ENCODE data around the gene MATCAP1. TPM values are rescaled to one million over a fixed set of nuclear protein-coding genes. Genes with fewer than 3 reads are reported as not detected.

MATCAP1 gene
- total and polyA plus RNA-seq, 8 donors = 36.8 to 66.9 (median 57.0) TPM

GRCh38 chr16:67223992-67224391 is 40.2 kb upstream of the MATCAP1 start:
- Histone ChIP-seq H3K27ac (peak overlapping the region in 1 of 2 donors; percentile 57), H3K4me1 (peaks cover 15 to 25% of the 10 kb centered on the region in 2 donors), H3K4me3 (no peak overlapping the region), H3K27me3 (no peaks in the 10 kb centered on the region), H3K36me3 (peaks cover 0 to 10% of the 10 kb centered on the region in 2 donors), H3K9me3 (no peaks in the 10 kb centered on the region)
- DNase-seq = peak in 1 of 4 donors; percentile 0
- intact Hi-C loops (cut with DNase I) = no loop called here
- no peak for ATAC-seq
- TF ChIP-seq CTCF (IDR thresholded peaks at IDR 0.05) = no peak

- ATAC-seq (peak; percentile 64), DNase-seq (peak in 3 of 4 donors; percentile 30 to 56 (median 52))
- Histone ChIP-seq H3K4me1 (peaks cover 11 to 43% of the 10 kb centered on the region in 2 donors), H3K9me3 (no peaks in the 10 kb centered on the region), H3K36me3 (no peaks in the 10 kb centered on the region), H3K4me3 (no peak overlapping the region), H3K27me3 (no peaks in the 10 kb centered on the region), H3K27ac (peak overlapping the region; percentile 19 to 60)
- TF ChIP-seq CTCF (IDR thresholded peaks at IDR 0.05) = no peak
- intact Hi-C loops (cut with DNase I) = no loop called here
Measured at GRCh38 chr16:67216612-67217490, 33.1 kb upstream of the MATCAP1 start.

- ATAC-seq (no peak), DNase-seq (peak in 1 of 4 donors; percentile 28)
- Histone ChIP-seq H3K36me3 (no peaks in the 10 kb centered on the region), H3K4me1 (peaks cover 11 to 43% of the 10 kb centered on the region in 2 donors), H3K27ac (peak overlapping the region in 1 of 2 donors; percentile 60), H3K9me3 (no peaks in the 10 kb centered on the region), H3K4me3 (no peak overlapping the region), H3K27me3 (no peaks in the 10 kb centered on the region)
- no peak for TF ChIP-seq CTCF (IDR thresholded peaks at IDR 0.05)
- intact Hi-C loops (cut with DNase I) = no loop called here
Measured at GRCh38 chr16:67215706-67216105, 31.9 kb upstream of the MATCAP1 start.

GRCh38 chr16:67213197-67214019 is 29.6 kb upstream of the MATCAP1 start:
- DNase-seq = peak in 1 of 4 donors; percentile 24
- intact Hi-C loops (cut with DNase I) = no loop called here
- no peak for ATAC-seq
- H3K27ac ChIP-seq = peak overlapping the region in 1 of 2 donors; percentile 33
- no peaks in the 10 kb centered on the region for H3K27me3 ChIP-seq
- no peaks in the 10 kb centered on the region for H3K9me3 ChIP-seq
- TF ChIP-seq CTCF (IDR thresholded peaks at IDR 0.05) = no peak
- no peaks in the 10 kb centered on the region for H3K36me3 ChIP-seq
- H3K4me3 ChIP-seq = no peak overlapping the region
- H3K4me1 ChIP-seq = peaks cover 11 to 42% of the 10 kb centered on the region in 2 donors

GRCh38 chr16:67212766-67213165 is 29.0 kb upstream of the MATCAP1 start:
- ATAC-seq = peak; percentile 52
- intact Hi-C loops (cut with DNase I) = no loop called here
- H3K27ac ChIP-seq = peak overlapping the region in 1 of 2 donors; percentile 33

More at GRCh38 chr16:67212766-67213165, 29.0 kb upstream of the MATCAP1 start:
- Histone ChIP-seq H3K4me1 (peaks cover 11 to 36% of the 10 kb centered on the region in 2 donors), H3K9me3 (no peaks in the 10 kb centered on the region), H3K4me3 (no peak overlapping the region), H3K27me3 (no peaks in the 10 kb centered on the region), H3K36me3 (no peaks in the 10 kb centered on the region)
- no peak for TF ChIP-seq CTCF (IDR thresholded peaks at IDR 0.05)
- DNase-seq = no peak
